Kidney tubule cell (primary cell): Measurements from ENCODE around the gene RAB27A.
"Not testable (repeated sequence)": the region's sequence is repeated elsewhere in the genome, so short reads cannot be mapped to it uniquely, and the experiment has no call there.

Experiments used
- DNase-seq: peaks from one replicate; pipeline ENCODE4 v3.0.0-alpha.2; 2018; ENCODE audit warnings: low spot score

Gene RAB27A

GRCh38 chr15:55281517-55282228 is 7.9 kb downstream of the RAB27A start:
- DNase-seq, result no peak

GRCh38 chr15:55280589-55280988 is 9.0 kb downstream of the RAB27A start:
- DNase-seq, result peak; percentile 33

- DNase-seq, result peak; percentile 87
Observed at GRCh38 chr15:55279746-55280351, 9.8 kb downstream of the RAB27A start.

- DNase-seq, result no peak
Observed at GRCh38 chr15:55279100-55279745, 10.4 kb downstream of the RAB27A start.

- DNase-seq, result no peak
Observed at GRCh38 chr15:55277715-55278114, 11.9 kb downstream of the RAB27A start.

GRCh38 chr15:55277116-55277564 is 12.5 kb downstream of the RAB27A start:
- DNase-seq, result no peak

GRCh38 chr15:55276324-55276723 is 13.3 kb downstream of the RAB27A start:
- DNase-seq, result no peak

GRCh38 chr15:55270291-55270690 is 19.3 kb downstream of the RAB27A start:
- no peak for DNase-seq

GRCh38 chr15:55268176-55268695 is 21.4 kb downstream of the RAB27A start:
- no peak for DNase-seq

GRCh38 chr15:55267401-55268175 is 22.0 kb downstream of the RAB27A start:
- DNase-seq, result no peak

- no peak for DNase-seq
Observed at GRCh38 chr15:55266547-55266946, 23.1 kb downstream of the RAB27A start.

GRCh38 chr15:55260562-55261131 is 29.0 kb downstream of the RAB27A start:
- no peak for DNase-seq

- no peak for DNase-seq
Observed at GRCh38 chr15:55257938-55258337, 31.7 kb downstream of the RAB27A start.

- no peak for DNase-seq
Observed at GRCh38 chr15:55257012-55257670, 32.5 kb downstream of the RAB27A start.

- no peak for DNase-seq
Observed at GRCh38 chr15:55256281-55257011, 33.2 kb downstream of the RAB27A start.

GRCh38 chr15:55255714-55256113 is 33.9 kb downstream of the RAB27A start:
- no peak for DNase-seq

- DNase-seq, result no peak
Observed at GRCh38 chr15:55254916-55255679, 34.5 kb downstream of the RAB27A start.

GRCh38 chr15:55253580-55253979 is 36.0 kb downstream of the RAB27A start:
- no peak for DNase-seq

GRCh38 chr15:55252201-55252600 is 37.4 kb downstream of the RAB27A start:
- not testable (repeated sequence) for DNase-seq

GRCh38 chr15:55250941-55251340 is 38.7 kb downstream of the RAB27A start:
- DNase-seq, result no peak
